Common myeloid progenitor, CD34-positive (primary cell): ENCODE data around the gene PYROXD2.

Experiments
- CTCF ChIA-PET: fragments of 350-600 bp; sonication (Branson Sonifier 250); formaldehyde crosslinking; loops from one replicate; lab custom pipeline; 2021; ENCODE audit warnings: antibody characterized with exemption; lab: Charles Lee
- POLR2A ChIA-PET: fragments of 350-600 bp; sonication (Branson Sonifier 250); formaldehyde crosslinking; loops from one replicate; lab custom pipeline; 2021; ENCODE audit warnings: antibody characterized with exemption; lab: Charles Lee
- DNase-seq, 3 donors: peaks; one replicate each; pipeline versions ENCODE4 v3.0.0 to v3.0.0-alpha.2; 2013
- H3K27ac ChIP-seq, 2 experiments: 1 replicate in 1 of 2; 2 replicates in 1 of 2; pipeline ENCODE4 v1.7.0; 2013; ENCODE audit warnings: inconsistent platforms in 2 of 2, low read length in 2 of 2, mild to moderate bottlenecking in 2 of 2, low read depth in 1 of 2, moderate library complexity in 1 of 2; ENCODE audit not compliant: severe bottlenecking in 2 of 2, insufficient read depth in 1 of 2, poor library complexity in 1 of 2
- H3K27me3 ChIP-seq, 5 experiments: replicated peaks in 2 of 5; 1 replicate in 3 of 5; 2 replicates in 2 of 5; pipeline versions ENCODE4 v1.6.1 to v1.7.0; 2013; ENCODE audit warnings: low read length in 4 of 5, mild to moderate bottlenecking in 2 of 5, moderate library complexity in 2 of 5, inconsistent platforms in 1 of 5; ENCODE audit not compliant: insufficient read depth in 5 of 5, control insufficient read depth in 4 of 5
- H3K36me3 ChIP-seq, 4 experiments: 1 replicate in 2 of 4; 2 replicates in 2 of 4; pipeline versions ENCODE4 v1.6.1 to v1.7.0; 2013; ENCODE audit warnings: low read length in 3 of 4, control low read depth in 1 of 4, mild to moderate bottlenecking in 1 of 4; ENCODE audit not compliant: control insufficient read depth in 4 of 4, insufficient read depth in 4 of 4
- H3K4me1 ChIP-seq, 4 experiments: 1 replicate in 3 of 4; 2 replicates in 1 of 4; pipeline versions ENCODE4 v1.6.1 to v1.7.1; 2013; ENCODE audit warnings: low read length in 3 of 4, mild to moderate bottlenecking in 3 of 4, control low read depth in 1 of 4, inconsistent platforms in 1 of 4, moderate library complexity in 1 of 4; ENCODE audit not compliant: control insufficient read depth in 4 of 4, insufficient read depth in 4 of 4; ENCODE audit errors: control extremely low read depth in 1 of 4
- H3K4me3 ChIP-seq, 7 experiments: 1 replicate in 4 of 7; 2 replicates in 3 of 7; pipeline versions ENCODE4 v1.5.1 to v1.7.0; 2013; ENCODE audit warnings: mild to moderate bottlenecking in 7 of 7, low read length in 6 of 7, moderate library complexity in 6 of 7, inconsistent platforms in 2 of 7, low read depth in 2 of 7, control low read depth in 1 of 7; ENCODE audit not compliant: insufficient read depth in 4 of 7, control insufficient read depth in 1 of 7; ENCODE audit errors: extremely low read depth in 1 of 7
- H3K9me3 ChIP-seq, 5 experiments: 1 replicate in 4 of 5; 2 replicates in 1 of 5; pipeline versions ENCODE4 v1.6.1 to v1.7.1; 2013; ENCODE audit warnings: low read length in 4 of 5, mild to moderate bottlenecking in 2 of 5, inconsistent platforms in 1 of 5, low read depth in 1 of 5, moderate library complexity in 1 of 5; ENCODE audit not compliant: control insufficient read depth in 4 of 5, insufficient read depth in 2 of 5; ENCODE audit errors: control extremely low read depth in 1 of 5
- WGBS: methylation state at CpG from one replicate; pipeline ENCODE4 v1.1.5; 2013; ENCODE audit not compliant: insufficient coverage; 5-methylcytosine and 5-hydroxymethylcytosine counted together

Gene PYROXD2

GRCh38 chr10:98427011-98427515, 12.1 kb upstream of the PYROXD2 start:
- Histone ChIP-seq H3K36me3 (peaks cover 4 to 83% (median 64%) of the 10 kb centered on the region in 4 experiments), H3K27ac (no peak overlapping the region), H3K4me3 (no peak overlapping the region)

GRCh38 chr10:98425511-98426352, 10.8 kb upstream of the PYROXD2 start:
- H3K9me3 ChIP-seq, result no peaks in the 10 kb centered on the region
- no peak overlapping the region for H3K27ac ChIP-seq
- no peaks in the 10 kb centered on the region for H3K27me3 ChIP-seq
- 87% methylated on average over 13 of the region's 21 CpGs for WGBS
- peaks cover 2 to 76% (median 53%) of the 10 kb centered on the region in 4 experiments for H3K36me3 ChIP-seq
- ChIA-PET POLR2A (interaction anchor here (0.6 kb wide), 1 partner anchor 14 kb away, joined by 3 read pairs; no protein-coding TSS in a partner anchor), CTCF (interaction anchor here (1.1 to 1.7 kb wide), 6 partner anchors 9 to 34 kb away, joined by 3 to 9 read pairs (median 4); partner anchors contain the start of gene PYROXD2)
- H3K4me3 ChIP-seq, result no peak overlapping the region
- H3K4me1 ChIP-seq, result no peaks in the 10 kb centered on the region
- peak; percentile 25 to 56 (median 52) for DNase-seq

More at GRCh38 chr10:98427011-98427515, 12.1 kb upstream of the PYROXD2 start:
- POLR2A ChIA-PET, result no interaction called here
- Histone ChIP-seq H3K27me3 (no peaks in the 10 kb centered on the region), H3K4me1 (no peaks in the 10 kb centered on the region), H3K9me3 (peaks cover 0 to 3% (median 2%) of the 10 kb centered on the region in 5 experiments)
- CTCF ChIA-PET, result interaction anchor here (1.1 to 1.2 kb wide), 2 partner anchors 41 to 818 kb away, joined by 3 to 4 read pairs; no protein-coding TSS in a partner anchor
- WGBS, result 99% methylated on average over 6 of the region's 7 CpGs
- no peak for DNase-seq

GRCh38 chr10:98424295-98425254, 9.6 kb upstream of the PYROXD2 start:
- no peak overlapping the region for H3K4me3 ChIP-seq
- ChIA-PET CTCF (interaction anchor here (0.7 to 1.7 kb wide), 8 partner anchors 9 to 186 kb away, joined by 3 to 5 read pairs (median 3); no protein-coding TSS in a partner anchor), POLR2A (interaction anchor here (0.6 to 1.0 kb wide), 2 partner anchors 11 to 13 kb away, joined by 3 read pairs; no protein-coding TSS in a partner anchor)
- no peaks in the 10 kb centered on the region for H3K9me3 ChIP-seq
- H3K27me3 ChIP-seq, result no peaks in the 10 kb centered on the region
- H3K36me3 ChIP-seq, result peaks cover 5 to 72% (median 50%) of the 10 kb centered on the region in 4 experiments
- no peak for DNase-seq
- no peak overlapping the region for H3K27ac ChIP-seq
- 99% methylated on average over 19 of the region's 23 CpGs for WGBS
- no peaks in the 10 kb centered on the region for H3K4me1 ChIP-seq

GRCh38 chr10:98423691-98424120, 8.7 kb upstream of the PYROXD2 start:
- Histone ChIP-seq H3K36me3 (peaks cover 8 to 75% (median 54%) of the 10 kb centered on the region in 4 experiments), H3K9me3 (no peaks in the 10 kb centered on the region), H3K27me3 (no peaks in the 10 kb centered on the region), H3K27ac (no peak overlapping the region), H3K4me1 (no peaks in the 10 kb centered on the region), H3K4me3 (no peak overlapping the region)
- POLR2A ChIA-PET, result interaction anchor here (0.6 kb wide), 1 partner anchor 31 kb away, joined by 4 read pairs; no protein-coding TSS in a partner anchor
- 95% methylated on average over 9 of the region's 9 CpGs for WGBS
- CTCF ChIA-PET, result interaction anchor here (0.7 to 1.1 kb wide), 4 partner anchors 10 to 185 kb away, joined by 3 to 4 read pairs (median 3); partner anchors contain the start of gene LOXL4
- DNase-seq, result no peak

GRCh38 chr10:98422182-98422581, 7.2 kb upstream of the PYROXD2 start:
- no peak overlapping the region for H3K4me3 ChIP-seq
- H3K27ac ChIP-seq, result no peak overlapping the region
- ChIA-PET CTCF (interaction anchor here (0.7 kb wide), 1 partner anchor 10 kb away, joined by 3 read pairs; no protein-coding TSS in a partner anchor), POLR2A (no interaction called here)
- no peak for DNase-seq
- no peaks in the 10 kb centered on the region for H3K4me1 ChIP-seq
- H3K27me3 ChIP-seq, result no peaks in the 10 kb centered on the region
- H3K36me3 ChIP-seq, result peaks cover 11 to 76% (median 54%) of the 10 kb centered on the region in 4 experiments
- no peaks in the 10 kb centered on the region for H3K9me3 ChIP-seq
- 98% methylated on average over 10 of the region's 10 CpGs for WGBS

GRCh38 chr10:98420786-98421185, 5.8 kb upstream of the PYROXD2 start:
- no peak overlapping the region for H3K27ac ChIP-seq
- no peaks in the 10 kb centered on the region for H3K4me1 ChIP-seq
- CTCF ChIA-PET, result no interaction called here
- WGBS, result 95% methylated on average over 7 of the region's 9 CpGs
- H3K27me3 ChIP-seq, result no peaks in the 10 kb centered on the region
- H3K4me3 ChIP-seq, result no peak overlapping the region
- POLR2A ChIA-PET, result no interaction called here
- H3K36me3 ChIP-seq, result peaks cover 11 to 77% (median 52%) of the 10 kb centered on the region in 4 experiments
- H3K9me3 ChIP-seq, result no peaks in the 10 kb centered on the region
- DNase-seq, result no peak
